DOHH2 (cell line): ENCODE results near the gene FDXR.

Experiments used
- H3F3A ChIP-seq: fragments of 200-600 bp; sonication (generic), shearing (Covaris generic); 2 replicates; pipeline ENCODE4 v1.6.0; 2016; ENCODE audit warnings: antibody characterized with exemption, mild to moderate bottlenecking; ENCODE audit not compliant: control insufficient read depth, insufficient read depth
- H3K27ac ChIP-seq: fragments of 200-600 bp; sonication (generic); 2 replicates; pipeline ENCODE4 v1.5.1; 2014; ENCODE audit warnings: low read depth, mild to moderate bottlenecking, low read length, moderate library complexity
- H3K27me3 ChIP-seq: fragments of 200-600 bp; sonication (generic); 2 replicates; pipeline ENCODE4 v1.6.1; 2014; ENCODE audit warnings: mild to moderate bottlenecking, low read length, mixed read lengths; ENCODE audit not compliant: control insufficient read depth
- H3K36me3 ChIP-seq: fragments of 200-600 bp; sonication (generic); 2 replicates; pipeline ENCODE4 v1.6.1; 2014; ENCODE audit warnings: mild to moderate bottlenecking, low read length, moderate library complexity, mixed read lengths; ENCODE audit not compliant: control insufficient read depth
- H3K4me1 ChIP-seq: fragments of 200-600 bp; sonication (generic); 2 replicates; pipeline ENCODE4 v1.6.1; 2014; ENCODE audit warnings: mild to moderate bottlenecking, low read length, mixed read lengths; ENCODE audit not compliant: control insufficient read depth
- H3K4me2 ChIP-seq: fragments of 200-600 bp; sonication (generic); 2 replicates; pipeline ENCODE4 v1.6.0; 2014; ENCODE audit warnings: mild to moderate bottlenecking, low read length, moderate library complexity
- H3K4me3 ChIP-seq: fragments of 200-600 bp; sonication (generic); 2 replicates; pipeline ENCODE4 v1.5.1; 2014; ENCODE audit warnings: mild to moderate bottlenecking, low read length, mixed read lengths
- H3K79me2 ChIP-seq: fragments of 200-600 bp; sonication (generic); 2 replicates; pipeline ENCODE4 v1.6.1; 2014; ENCODE audit warnings: mild to moderate bottlenecking, low read length, mixed read lengths; ENCODE audit not compliant: control insufficient read depth
- H3K9me2 ChIP-seq: fragments of 200-600 bp; sonication (generic); replicated peaks from 2 replicates; pipeline ENCODE4 v1.6.1; 2014; ENCODE audit warnings: mild to moderate bottlenecking, low read length, mixed read lengths; ENCODE audit not compliant: control insufficient read depth
- H3K9me3 ChIP-seq: fragments of 200-600 bp; sonication (generic); 2 replicates; pipeline ENCODE4 v1.6.1; 2014; ENCODE audit warnings: antibody characterized with exemption, low read length, mixed read lengths; ENCODE audit not compliant: control insufficient read depth, insufficient read depth
- H4K20me1 ChIP-seq: fragments of 200-600 bp; sonication (generic); 2 replicates; pipeline ENCODE4 v1.6.0; 2014; ENCODE audit warnings: low read depth, mild to moderate bottlenecking, antibody characterized with exemption, low read length, moderate library complexity; ENCODE audit not compliant: control insufficient read depth, insufficient read depth
- CTCF ChIP-seq: fragments of 200-600 bp; sonication (generic); IDR thresholded peaks from one replicate; pipeline ENCODE4 v1.5.1; 2014; ENCODE audit warnings: antibody characterized with exemption, mild to moderate bottlenecking, low read depth, low read length; ENCODE audit not compliant: poor library complexity, severe bottlenecking
- EZH2phosphoT487 ChIP-seq: fragments of 200-600 bp; sonication (generic); IDR thresholded peaks from 2 replicates; pipeline ENCODE4 v1.6.1; 2017; ENCODE audit warnings: borderline replicate concordance, mild to moderate bottlenecking, antibody characterized with exemption, low read length, moderate library complexity, mixed read lengths

FDXR gene

GRCh38 chr17:74921026-74921681 lies 48.4 kb upstream of the FDXR start:
- no peaks in the 10 kb centered on the region for H3K79me2 ChIP-seq
- no peaks in the 10 kb centered on the region for H3K9me2 ChIP-seq
- TF ChIP-seq CTCF: no peak
- no peak for TF ChIP-seq EZH2phosphoT487
- no peaks in the 10 kb centered on the region for H3K9me3 ChIP-seq
- H3F3A ChIP-seq: no peaks in the 10 kb centered on the region
- no peak overlapping the region for H3K27ac ChIP-seq
- H3K27me3 ChIP-seq: peaks cover 21% of the 10 kb centered on the region
- H3K36me3 ChIP-seq: no peaks in the 10 kb centered on the region
- no peaks in the 10 kb centered on the region for H4K20me1 ChIP-seq
- H3K4me1 ChIP-seq: no peaks in the 10 kb centered on the region
- no peak overlapping the region for H3K4me3 ChIP-seq
- H3K4me2 ChIP-seq: no peak overlapping the region

- H3K4me2 ChIP-seq: no peak overlapping the region
Observed at GRCh38 chr17:74920642-74921025, 47.8 kb upstream of the FDXR start.

GRCh38 chr17:74920306-74920620 lies 47.5 kb upstream of the FDXR start:
- H3K9me2 ChIP-seq: no peaks in the 10 kb centered on the region
- H3K27ac ChIP-seq: no peak overlapping the region
- no peak overlapping the region for H3K4me3 ChIP-seq
- H4K20me1 ChIP-seq: no peaks in the 10 kb centered on the region
- H3K27me3 ChIP-seq: peaks cover 19% of the 10 kb centered on the region
- no peaks in the 10 kb centered on the region for H3K4me1 ChIP-seq
- no peak for TF ChIP-seq CTCF
- no peak for TF ChIP-seq EZH2phosphoT487
- no peaks in the 10 kb centered on the region for H3K79me2 ChIP-seq
- H3K36me3 ChIP-seq: no peaks in the 10 kb centered on the region
- H3K4me2 ChIP-seq: no peak overlapping the region
- H3F3A ChIP-seq: no peaks in the 10 kb centered on the region
- no peaks in the 10 kb centered on the region for H3K9me3 ChIP-seq

More at GRCh38 chr17:74920642-74921025, 47.8 kb upstream of the FDXR start:
- Histone ChIP-seq H4K20me1 (no peaks in the 10 kb centered on the region), H3K27ac (no peak overlapping the region), H3K79me2 (no peaks in the 10 kb centered on the region), H3K36me3 (no peaks in the 10 kb centered on the region), H3K4me3 (no peak overlapping the region), H3K9me2 (no peaks in the 10 kb centered on the region), H3K27me3 (peaks cover 19% of the 10 kb centered on the region), H3F3A (no peaks in the 10 kb centered on the region), H3K9me3 (no peaks in the 10 kb centered on the region), H3K4me1 (no peaks in the 10 kb centered on the region)
- TF ChIP-seq EZH2phosphoT487 (no peak), CTCF (no peak)
